Measurements from ENCODE around the gene MTURN.

GRCh38 chr7:30165590-30165989 lies 30.8 kb downstream of the MTURN start:
- TF ChIP-seq, protein P1, sequence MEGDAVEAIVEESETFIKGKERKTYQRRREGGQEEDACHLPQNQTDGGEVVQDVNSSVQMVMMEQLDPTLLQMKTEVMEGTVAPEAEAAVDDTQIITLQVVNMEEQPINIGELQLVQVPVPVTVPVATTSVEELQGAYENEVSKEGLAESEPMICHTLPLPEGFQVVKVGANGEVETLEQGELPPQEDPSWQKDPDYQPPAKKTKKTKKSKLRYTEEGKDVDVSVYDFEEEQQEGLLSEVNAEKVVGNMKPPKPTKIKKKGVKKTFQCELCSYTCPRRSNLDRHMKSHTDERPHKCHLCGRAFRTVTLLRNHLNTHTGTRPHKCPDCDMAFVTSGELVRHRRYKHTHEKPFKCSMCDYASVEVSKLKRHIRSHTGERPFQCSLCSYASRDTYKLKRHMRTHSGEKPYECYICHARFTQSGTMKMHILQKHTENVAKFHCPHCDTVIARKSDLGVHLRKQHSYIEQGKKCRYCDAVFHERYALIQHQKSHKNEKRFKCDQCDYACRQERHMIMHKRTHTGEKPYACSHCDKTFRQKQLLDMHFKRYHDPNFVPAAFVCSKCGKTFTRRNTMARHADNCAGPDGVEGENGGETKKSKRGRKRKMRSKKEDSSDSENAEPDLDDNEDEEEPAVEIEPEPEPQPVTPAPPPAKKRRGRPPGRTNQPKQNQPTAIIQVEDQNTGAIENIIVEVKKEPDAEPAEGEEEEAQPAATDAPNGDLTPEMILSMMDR (IDR thresholded peaks at IDR 0.05) = no peak
- no peak for TF ChIP-seq POLR2A (IDR thresholded peaks at IDR 0.05)

All from right lobe of liver (tissue), 4 donors.